Measurements from ENCODE around the gene PRSS57. TPM values are rescaled to one million over a fixed set of nuclear protein-coding genes. Genes with fewer than 3 reads are reported as not detected.

The PRSS57 gene
- total and polyA plus RNA-seq, 2 of the 13 experiments (the other 11 are each of a cell fraction or from before 2014, with no cell fraction given): 0.12 TPM; not detected in 1

DNA sequence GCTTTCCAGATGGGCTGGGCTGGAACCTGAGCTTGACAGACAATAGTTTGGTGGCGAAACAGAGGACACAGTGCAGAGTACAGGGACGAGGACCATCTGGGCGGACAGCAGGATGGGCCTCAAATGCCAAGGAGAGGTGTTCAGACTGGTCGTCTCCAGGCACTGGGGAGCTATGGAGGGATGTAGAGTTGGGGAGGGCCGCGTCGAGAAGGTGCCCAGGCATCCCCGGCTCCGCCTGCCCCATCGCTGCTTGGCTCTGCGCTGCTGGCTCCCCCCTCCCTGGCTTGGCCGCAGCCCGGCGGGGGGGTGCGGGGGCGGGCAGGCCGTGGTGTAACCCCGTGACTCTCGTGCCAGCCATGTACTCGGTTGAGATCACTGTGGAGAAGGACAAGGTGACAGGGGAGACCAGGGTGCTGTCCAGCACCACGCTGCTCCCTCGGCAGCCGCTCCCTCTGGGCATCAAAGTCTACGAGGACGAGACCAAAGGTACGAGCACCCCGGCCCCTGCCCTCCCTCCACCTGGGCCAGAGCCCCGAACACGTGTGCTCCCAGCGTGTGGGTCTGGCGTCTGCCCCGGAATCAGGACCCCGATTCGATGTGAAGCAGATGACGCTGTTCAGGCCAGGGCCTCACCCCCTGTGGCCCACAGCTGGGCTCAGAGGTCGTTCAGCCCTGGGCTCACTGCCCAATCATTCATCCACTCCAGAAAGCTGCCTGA, 44.9 kb upstream of the PRSS57 start (continued):
- no peak for TF ChIP-seq ZNF703 (CRISPR knock-in tag; IDR thresholded peaks at IDR 0.05; ENCODE audit: borderline replicate concordance)
- TF ChIP-seq, protein P1, sequence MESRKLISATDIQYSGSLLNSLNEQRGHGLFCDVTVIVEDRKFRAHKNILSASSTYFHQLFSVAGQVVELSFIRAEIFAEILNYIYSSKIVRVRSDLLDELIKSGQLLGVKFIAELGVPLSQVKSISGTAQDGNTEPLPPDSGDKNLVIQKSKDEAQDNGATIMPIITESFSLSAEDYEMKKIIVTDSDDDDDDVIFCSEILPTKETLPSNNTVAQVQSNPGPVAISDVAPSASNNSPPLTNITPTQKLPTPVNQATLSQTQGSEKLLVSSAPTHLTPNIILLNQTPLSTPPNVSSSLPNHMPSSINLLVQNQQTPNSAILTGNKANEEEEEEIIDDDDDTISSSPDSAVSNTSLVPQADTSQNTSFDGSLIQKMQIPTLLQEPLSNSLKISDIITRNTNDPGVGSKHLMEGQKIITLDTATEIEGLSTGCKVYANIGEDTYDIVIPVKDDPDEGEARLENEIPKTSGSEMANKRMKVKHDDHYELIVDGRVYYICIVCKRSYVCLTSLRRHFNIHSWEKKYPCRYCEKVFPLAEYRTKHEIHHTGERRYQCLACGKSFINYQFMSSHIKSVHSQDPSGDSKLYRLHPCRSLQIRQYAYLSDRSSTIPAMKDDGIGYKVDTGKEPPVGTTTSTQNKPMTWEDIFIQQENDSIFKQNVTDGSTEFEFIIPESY (CRISPR knock-in tag; IDR thresholded peaks at IDR 0.05): peak; percentile 36
- TF ChIP-seq, protein P2, sequence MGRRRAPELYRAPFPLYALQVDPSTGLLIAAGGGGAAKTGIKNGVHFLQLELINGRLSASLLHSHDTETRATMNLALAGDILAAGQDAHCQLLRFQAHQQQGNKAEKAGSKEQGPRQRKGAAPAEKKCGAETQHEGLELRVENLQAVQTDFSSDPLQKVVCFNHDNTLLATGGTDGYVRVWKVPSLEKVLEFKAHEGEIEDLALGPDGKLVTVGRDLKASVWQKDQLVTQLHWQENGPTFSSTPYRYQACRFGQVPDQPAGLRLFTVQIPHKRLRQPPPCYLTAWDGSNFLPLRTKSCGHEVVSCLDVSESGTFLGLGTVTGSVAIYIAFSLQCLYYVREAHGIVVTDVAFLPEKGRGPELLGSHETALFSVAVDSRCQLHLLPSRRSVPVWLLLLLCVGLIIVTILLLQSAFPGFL (CRISPR knock-in tag; IDR thresholded peaks at IDR 0.05): no peak
- TF ChIP-seq, protein P3, sequence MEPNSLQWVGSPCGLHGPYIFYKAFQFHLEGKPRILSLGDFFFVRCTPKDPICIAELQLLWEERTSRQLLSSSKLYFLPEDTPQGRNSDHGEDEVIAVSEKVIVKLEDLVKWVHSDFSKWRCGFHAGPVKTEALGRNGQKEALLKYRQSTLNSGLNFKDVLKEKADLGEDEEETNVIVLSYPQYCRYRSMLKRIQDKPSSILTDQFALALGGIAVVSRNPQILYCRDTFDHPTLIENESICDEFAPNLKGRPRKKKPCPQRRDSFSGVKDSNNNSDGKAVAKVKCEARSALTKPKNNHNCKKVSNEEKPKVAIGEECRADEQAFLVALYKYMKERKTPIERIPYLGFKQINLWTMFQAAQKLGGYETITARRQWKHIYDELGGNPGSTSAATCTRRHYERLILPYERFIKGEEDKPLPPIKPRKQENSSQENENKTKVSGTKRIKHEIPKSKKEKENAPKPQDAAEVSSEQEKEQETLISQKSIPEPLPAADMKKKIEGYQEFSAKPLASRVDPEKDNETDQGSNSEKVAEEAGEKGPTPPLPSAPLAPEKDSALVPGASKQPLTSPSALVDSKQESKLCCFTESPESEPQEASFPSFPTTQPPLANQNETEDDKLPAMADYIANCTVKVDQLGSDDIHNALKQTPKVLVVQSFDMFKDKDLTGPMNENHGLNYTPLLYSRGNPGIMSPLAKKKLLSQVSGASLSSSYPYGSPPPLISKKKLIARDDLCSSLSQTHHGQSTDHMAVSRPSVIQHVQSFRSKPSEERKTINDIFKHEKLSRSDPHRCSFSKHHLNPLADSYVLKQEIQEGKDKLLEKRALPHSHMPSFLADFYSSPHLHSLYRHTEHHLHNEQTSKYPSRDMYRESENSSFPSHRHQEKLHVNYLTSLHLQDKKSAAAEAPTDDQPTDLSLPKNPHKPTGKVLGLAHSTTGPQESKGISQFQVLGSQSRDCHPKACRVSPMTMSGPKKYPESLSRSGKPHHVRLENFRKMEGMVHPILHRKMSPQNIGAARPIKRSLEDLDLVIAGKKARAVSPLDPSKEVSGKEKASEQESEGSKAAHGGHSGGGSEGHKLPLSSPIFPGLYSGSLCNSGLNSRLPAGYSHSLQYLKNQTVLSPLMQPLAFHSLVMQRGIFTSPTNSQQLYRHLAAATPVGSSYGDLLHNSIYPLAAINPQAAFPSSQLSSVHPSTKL (CRISPR knock-in tag; IDR thresholded peaks at IDR 0.05): peak; percentile 37; the same call in 1 of the 2 replicates
- no peak for TF ChIP-seq JUND (CRISPR knock-in tag; IDR thresholded peaks at IDR 0.05)
- TF ChIP-seq KLF6 (CRISPR knock-in tag; IDR thresholded peaks at IDR 0.05): no peak
- no peak for TF ChIP-seq MBD4 (IDR thresholded peaks at IDR 0.05; ENCODE audit: borderline replicate concordance, low read length)
- no peak for TF ChIP-seq ZFYVE20 (CRISPR knock-in tag; IDR thresholded peaks at IDR 0.05; ENCODE audit: borderline replicate concordance, low read depth)
- peak; percentile 89 for TF ChIP-seq ZNF543 (CRISPR knock-in tag; IDR thresholded peaks at IDR 0.05)
- TF ChIP-seq, protein P4, sequence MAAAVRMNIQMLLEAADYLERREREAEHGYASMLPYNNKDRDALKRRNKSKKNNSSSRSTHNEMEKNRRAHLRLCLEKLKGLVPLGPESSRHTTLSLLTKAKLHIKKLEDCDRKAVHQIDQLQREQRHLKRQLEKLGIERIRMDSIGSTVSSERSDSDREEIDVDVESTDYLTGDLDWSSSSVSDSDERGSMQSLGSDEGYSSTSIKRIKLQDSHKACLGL (CRISPR knock-in tag; IDR thresholded peaks at IDR 0.05): peak; percentile 85
- TF ChIP-seq NAIF1 (CRISPR knock-in tag; IDR thresholded peaks at IDR 0.05; ENCODE audit: borderline replicate concordance): no peak
- TF ChIP-seq, protein P5, sequence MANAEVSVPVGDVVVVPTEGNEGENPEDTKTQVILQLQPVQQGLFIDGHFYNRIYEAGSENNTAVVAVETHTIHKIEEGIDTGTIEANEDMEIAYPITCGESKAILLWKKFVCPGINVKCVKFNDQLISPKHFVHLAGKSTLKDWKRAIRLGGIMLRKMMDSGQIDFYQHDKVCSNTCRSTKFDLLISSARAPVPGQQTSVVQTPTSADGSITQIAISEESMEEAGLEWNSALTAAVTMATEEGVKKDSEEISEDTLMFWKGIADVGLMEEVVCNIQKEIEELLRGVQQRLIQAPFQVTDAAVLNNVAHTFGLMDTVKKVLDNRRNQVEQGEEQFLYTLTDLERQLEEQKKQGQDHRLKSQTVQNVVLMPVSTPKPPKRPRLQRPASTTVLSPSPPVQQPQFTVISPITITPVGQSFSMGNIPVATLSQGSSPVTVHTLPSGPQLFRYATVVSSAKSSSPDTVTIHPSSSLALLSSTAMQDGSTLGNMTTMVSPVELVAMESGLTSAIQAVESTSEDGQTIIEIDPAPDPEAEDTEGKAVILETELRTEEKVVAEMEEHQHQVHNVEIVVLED (CRISPR knock-in tag; IDR thresholded peaks at IDR 0.05; ENCODE audit: borderline replicate concordance): peak; percentile 71
- TF ChIP-seq ZBTB21 (CRISPR knock-in tag; IDR thresholded peaks at IDR 0.05): peak; percentile 32; the same call in 1 of the 2 replicates
- no peak for TF ChIP-seq NKX3-1 (CRISPR knock-in tag; IDR thresholded peaks at IDR 0.05)
- TF ChIP-seq KDM6A (CRISPR knock-in tag; IDR thresholded peaks at IDR 0.05; ENCODE audit: low read depth): peak; percentile 53
- peak; percentile 80 for TF ChIP-seq MED1 (CRISPR knock-in tag; IDR thresholded peaks at IDR 0.05)
- no peak for TF ChIP-seq NFE2L2 (IDR thresholded peaks at IDR 0.05; ENCODE audit: low read length)
- TF ChIP-seq, protein P6, sequence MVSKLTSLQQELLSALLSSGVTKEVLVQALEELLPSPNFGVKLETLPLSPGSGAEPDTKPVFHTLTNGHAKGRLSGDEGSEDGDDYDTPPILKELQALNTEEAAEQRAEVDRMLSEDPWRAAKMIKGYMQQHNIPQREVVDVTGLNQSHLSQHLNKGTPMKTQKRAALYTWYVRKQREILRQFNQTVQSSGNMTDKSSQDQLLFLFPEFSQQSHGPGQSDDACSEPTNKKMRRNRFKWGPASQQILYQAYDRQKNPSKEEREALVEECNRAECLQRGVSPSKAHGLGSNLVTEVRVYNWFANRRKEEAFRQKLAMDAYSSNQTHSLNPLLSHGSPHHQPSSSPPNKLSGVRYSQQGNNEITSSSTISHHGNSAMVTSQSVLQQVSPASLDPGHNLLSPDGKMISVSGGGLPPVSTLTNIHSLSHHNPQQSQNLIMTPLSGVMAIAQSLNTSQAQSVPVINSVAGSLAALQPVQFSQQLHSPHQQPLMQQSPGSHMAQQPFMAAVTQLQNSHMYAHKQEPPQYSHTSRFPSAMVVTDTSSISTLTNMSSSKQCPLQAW (CRISPR knock-in tag; IDR thresholded peaks at IDR 0.05): peak; percentile 37; the same call in 1 of the 2 replicates
- no peak for TF ChIP-seq HDAC6 (IDR thresholded peaks at IDR 0.05; ENCODE audit: low read depth, low read length)

Data from HepG2 (cell line).